Caco-2 (cell line): ENCODE measurements around the gene METAP2. TPM values are rescaled to one million over a fixed set of nuclear protein-coding genes. Genes with fewer than 3 reads are reported as not detected.
"Not testable (repeated sequence)": the region's sequence is repeated elsewhere in the genome, so short reads cannot be mapped to it uniquely, and the experiment has no call there.

Experiments used
- BruUV-seq: library from RNA; stranded (reverse); fragments of 400-500 nt; replicated peaks from 2 replicates; lab custom pipeline; 2021; lab: Mats Ljungman, UMichigan
- CTCF ChIA-PET: fragments of 300-600 bp; sonication (Branson Sonifier 250); formaldehyde crosslinking; loops from one replicate; lab custom pipeline; 2022; ENCODE audit warnings: antibody characterized with exemption; lab: Charles Lee
- POLR2A ChIA-PET: fragments of 300-600 bp; sonication (Branson Sonifier 250); formaldehyde crosslinking; loops from one replicate; lab custom pipeline; 2022; ENCODE audit warnings: antibody characterized with exemption; lab: Charles Lee
- DNase-seq, 2 experiments: peaks; one replicate each; pipeline versions ENCODE4 v3.0.0 to v3.0.0-alpha.2; 2020 to 2022
- H3K27me3 ChIP-seq: replicated peaks from 2 replicates; pipeline ENCODE4 v1.6.0; 2011; ENCODE audit warnings: low read length; ENCODE audit not compliant: control insufficient read depth, insufficient read depth
- H3K36me3 ChIP-seq: 2 replicates; pipeline ENCODE4 v1.5.1; 2011; ENCODE audit warnings: low read length; ENCODE audit not compliant: control insufficient read depth, insufficient read depth
- H3K4me1 ChIP-seq: fragments of 250-450 bp; sonication (Bioruptor Pico); 2 replicates; pipeline ENCODE4 v1.5.1; 2020; ENCODE audit warnings: mild to moderate bottlenecking
- H3K4me3 ChIP-seq: 2 replicates; pipeline ENCODE4 v1.5.1; 2011; ENCODE audit warnings: low read depth, mild to moderate bottlenecking, control low read depth, low read length
- H3K9me3 ChIP-seq: fragments of 250-450 bp; sonication (Bioruptor Pico); 2 replicates; pipeline ENCODE4 v1.5.1; 2020; ENCODE audit warnings: mild to moderate bottlenecking, moderate library complexity
- H3K27ac Mint-ChIP-seq: one replicate; pipeline ENCODE4 v1.8.0; 2022; ENCODE audit warnings: mixed read lengths; ENCODE audit not compliant: unreplicated experiment
- H3K27me3 Mint-ChIP-seq: one replicate; pipeline ENCODE4 v1.8.0; 2022; ENCODE audit warnings: mixed read lengths; ENCODE audit not compliant: insufficient read depth, unreplicated experiment
- H3K36me3 Mint-ChIP-seq: one replicate; pipeline ENCODE4 v1.8.0; 2022; ENCODE audit warnings: mild to moderate bottlenecking, mixed read lengths; ENCODE audit not compliant: insufficient read depth, unreplicated experiment
- H3K4me1 Mint-ChIP-seq: one replicate; pipeline ENCODE4 v1.8.0; 2022; ENCODE audit warnings: low read depth, mixed read lengths; ENCODE audit not compliant: unreplicated experiment
- H3K4me3 Mint-ChIP-seq: one replicate; pipeline ENCODE4 v1.8.0; 2022; ENCODE audit warnings: mild to moderate bottlenecking, moderate library complexity, mixed read lengths; ENCODE audit not compliant: unreplicated experiment
- H3K9me3 Mint-ChIP-seq: one replicate; pipeline ENCODE4 v1.8.0; 2022; ENCODE audit warnings: mixed read lengths; ENCODE audit not compliant: unreplicated experiment
- CTCF ChIP-seq, 2 experiments: fragments of 200-600 bp in 1 of 2; IDR thresholded peaks; 1 replicate in 1 of 2; 2 replicates in 1 of 2; pipeline versions ENCODE4 v1.5.1 to v1.8.0; 2011 to 2022; ENCODE audit warnings: antibody characterized with exemption in 1 of 2, control low read depth in 1 of 2, inconsistent platforms in 1 of 2, low read depth in 1 of 2, low read length in 1 of 2, mild to moderate bottlenecking in 1 of 2, moderate library complexity in 1 of 2; ENCODE audit not compliant: insufficient read depth in 1 of 2, severe bottlenecking in 1 of 2, unreplicated experiment in 1 of 2
- intact Hi-C: fragments of 100-400 bp; cut with micrococcal nuclease; formaldehyde crosslinking; loops from one replicate; pipeline ENCODE4 v1.10.0; 2022; ENCODE audit not compliant: unreplicated experiment
- total RNA-seq: library from RNA; stranded (reverse); gene quantifications from 2 replicates; pipeline ENCODE4 v1.2.3, GENCODE V29; 2022

Gene METAP2
- total RNA-seq, 1 experiment from 2014 or later: 138 TPM

GRCh38 chr12:95446506-95446900, 27.4 kb upstream of the METAP2 start:
- intact Hi-C loops: loop anchor here (1.0 kb wide), 2 partner anchors 28 to 106 kb away; partner anchors contain the start of gene METAP2
- POLR2A ChIA-PET: interaction anchor here (3.3 kb wide), 1 partner anchor 27 kb away, joined by 28 read pairs; the partner anchor contains the start of gene METAP2
- DNase-seq: peak; percentile 87 to 88
- H3K9me3 ChIP-seq: 0 out of 2 replicates have a peak, but pooled peaks cover 4% of the 10 kb centered on the region
- no peaks in the 10 kb centered on the region for H3K27me3 ChIP-seq
- H3K9me3 Mint-ChIP-seq: peaks cover 21% of the 10 kb centered on the region
- H3K4me3 ChIP-seq: peak overlapping the region; percentile 34
- H3K4me1 Mint-ChIP-seq: peaks cover 48% of the 10 kb centered on the region
- no TSS peak for BruUV-seq
- no peak for TF ChIP-seq CTCF (IDR thresholded peaks at IDR 0.05; ENCODE audit: insufficient read depth in 1 of 2, low read depth in 1 of 2, low read length in 1 of 2, severe bottlenecking in 1 of 2, unreplicated experiment in 1 of 2)
- H3K36me3 ChIP-seq: no peaks in the 10 kb centered on the region
- H3K36me3 Mint-ChIP-seq: peaks cover 10% of the 10 kb centered on the region
- H3K4me1 ChIP-seq: peaks cover 44% of the 10 kb centered on the region
- peak overlapping the region; percentile 93 for H3K27ac Mint-ChIP-seq
- H3K27me3 Mint-ChIP-seq: no peaks in the 10 kb centered on the region
- CTCF ChIA-PET: interaction anchor here (0.7 to 1.3 kb wide), 2 partner anchors 27 to 88 kb away, joined by 3 to 5 read pairs; partner anchors contain the start of gene METAP2
- peak overlapping the region; percentile 74 for H3K4me3 Mint-ChIP-seq

GRCh38 chr12:95449656-95450055, 24.3 kb upstream of the METAP2 start:
- Mint-ChIP-seq H3K36me3 (peaks cover 10% of the 10 kb centered on the region), H3K4me1 (peaks cover 34% of the 10 kb centered on the region), H3K9me3 (peaks cover 22% of the 10 kb centered on the region)
- H3K27me3 ChIP-seq, H3K4me3 ChIP-seq, H3K27ac Mint-ChIP-seq, BruUV-seq, H3K36me3 ChIP-seq, H3K27me3 Mint-ChIP-seq, CTCF ChIA-PET, DNase-seq, H3K9me3 ChIP-seq, intact Hi-C loops, H3K4me3 Mint-ChIP-seq: not testable (repeated sequence)
- peaks cover 39% of the 10 kb centered on the region for H3K4me1 ChIP-seq
- POLR2A ChIA-PET: interaction anchor here (2.0 kb wide), 1 partner anchor 24 kb away, joined by 6 read pairs; no protein-coding TSS in a partner anchor

- not testable (repeated sequence) for H3K36me3 ChIP-seq
These were observed 21.5 kb upstream of the METAP2 start for GRCh38 chr12:95452501-95452900.

GRCh38 chr12:95453881-95454280, 20.1 kb upstream of the METAP2 start:
- POLR2A ChIA-PET, H3K27me3 Mint-ChIP-seq, H3K4me3 ChIP-seq, BruUV-seq, intact Hi-C loops, H3K4me3 Mint-ChIP-seq, DNase-seq, H3K36me3 Mint-ChIP-seq, H3K27me3 ChIP-seq, CTCF ChIA-PET, H3K27ac Mint-ChIP-seq, H3K36me3 ChIP-seq: not testable (repeated sequence)
- Mint-ChIP-seq H3K4me1 (peaks cover 19% of the 10 kb centered on the region), H3K9me3 (peaks cover 52% of the 10 kb centered on the region)
- 0 out of 2 replicates have a peak, but pooled peaks cover 17% of the 10 kb centered on the region for H3K4me1 ChIP-seq
- H3K9me3 ChIP-seq: peaks cover 12% of the 10 kb centered on the region

More at GRCh38 chr12:95452501-95452900, 21.5 kb upstream of the METAP2 start:
- BruUV-seq, H3K9me3 ChIP-seq, DNase-seq, H3K27me3 Mint-ChIP-seq, CTCF ChIA-PET, intact Hi-C loops, H3K27ac Mint-ChIP-seq, H3K27me3 ChIP-seq, H3K4me3 Mint-ChIP-seq, H3K36me3 Mint-ChIP-seq, H3K4me3 ChIP-seq, POLR2A ChIA-PET: not testable (repeated sequence)
- H3K4me1 ChIP-seq: peaks cover 28% of the 10 kb centered on the region
- Mint-ChIP-seq H3K4me1 (peaks cover 21% of the 10 kb centered on the region), H3K9me3 (peaks cover 45% of the 10 kb centered on the region)

GRCh38 chr12:95454780-95455215, 19.2 kb upstream of the METAP2 start:
- peaks cover 48% of the 10 kb centered on the region for H3K9me3 Mint-ChIP-seq

GRCh38 chr12:95457605-95458004, 16.3 kb upstream of the METAP2 start:
- intact Hi-C loops, POLR2A ChIA-PET, H3K36me3 Mint-ChIP-seq, H3K4me1 Mint-ChIP-seq, H3K27me3 Mint-ChIP-seq, H3K4me1 ChIP-seq, CTCF ChIA-PET, H3K27ac Mint-ChIP-seq, H3K36me3 ChIP-seq, BruUV-seq, H3K4me3 ChIP-seq, H3K4me3 Mint-ChIP-seq, H3K27me3 ChIP-seq: not testable (repeated sequence)
- H3K9me3 ChIP-seq: peaks cover 12% of the 10 kb centered on the region
- peaks cover 30% of the 10 kb centered on the region for H3K9me3 Mint-ChIP-seq
- peak in 1 of 2 experiments; percentile 30 for DNase-seq

More at GRCh38 chr12:95454780-95455215, 19.2 kb upstream of the METAP2 start:
- 0 out of 2 replicates have a peak, but pooled peaks cover 11% of the 10 kb centered on the region for H3K4me1 ChIP-seq
- BruUV-seq, H3K27me3 ChIP-seq, H3K4me3 ChIP-seq, H3K27ac Mint-ChIP-seq, POLR2A ChIA-PET, H3K27me3 Mint-ChIP-seq, H3K4me3 Mint-ChIP-seq, H3K36me3 ChIP-seq, H3K36me3 Mint-ChIP-seq, intact Hi-C loops, CTCF ChIA-PET: not testable (repeated sequence)
- H3K4me1 Mint-ChIP-seq: peaks cover 13% of the 10 kb centered on the region
- peaks cover 12% of the 10 kb centered on the region for H3K9me3 ChIP-seq
- DNase-seq: peak; percentile 15 to 62
